Ishikawa (cell line): ENCODE measurements around the gene HEBP2.

Experiments used
- CEBPB ChIP-seq: IDR thresholded peaks from 2 replicates; pipeline ENCODE4 v1.6.1; 2012
- CREB1 ChIP-seq: IDR thresholded peaks from 2 replicates; pipeline ENCODE4 v1.6.1; 2012; ENCODE audit warnings: low read depth
- EGR1 ChIP-seq: IDR thresholded peaks from 2 replicates; pipeline ENCODE4 v1.6.1; 2012
- EP300 ChIP-seq: IDR thresholded peaks from 2 replicates; pipeline ENCODE4 v1.6.1; 2012; ENCODE audit warnings: borderline replicate concordance
- FOXM1 ChIP-seq: IDR thresholded peaks from 2 replicates; pipeline ENCODE4 v1.6.1; 2012; ENCODE audit warnings: low read depth, borderline replicate concordance
- MAX ChIP-seq: IDR thresholded peaks from 2 replicates; pipeline ENCODE4 v1.6.1; 2012
- NFIC ChIP-seq: IDR thresholded peaks from 2 replicates; pipeline ENCODE4 v1.6.1; 2012
- RAD21 ChIP-seq: IDR thresholded peaks from 2 replicates; pipeline ENCODE4 v1.6.1; 2012; ENCODE audit warnings: low read depth
- TAF1 ChIP-seq: IDR thresholded peaks from 2 replicates; pipeline ENCODE4 v1.6.1; 2012; ENCODE audit warnings: low read depth, mild to moderate bottlenecking
- TCF12 ChIP-seq: IDR thresholded peaks from 2 replicates; pipeline ENCODE4 v1.6.1; 2012; ENCODE audit warnings: low read depth
- TEAD4 ChIP-seq: IDR thresholded peaks from 2 replicates; pipeline ENCODE4 v1.6.1; 2012
- YY1 ChIP-seq: IDR thresholded peaks from 2 replicates; pipeline ENCODE4 v1.6.1; 2012; ENCODE audit warnings: low read depth
- ZBTB7A ChIP-seq: IDR thresholded peaks from 2 replicates; pipeline ENCODE4 v1.6.1; 2012; ENCODE audit warnings: low read depth
- TF ChIP-seq, protein P1 (sequence below): IDR thresholded peaks from 2 replicates; pipeline ENCODE4 v1.6.1; 2012; ENCODE audit warnings: low read depth, mild to moderate bottlenecking
- TF ChIP-seq, protein P2 (sequence below): IDR thresholded peaks from 2 replicates; pipeline ENCODE4 v1.6.1; 2012

The HEBP2 gene

DNA sequence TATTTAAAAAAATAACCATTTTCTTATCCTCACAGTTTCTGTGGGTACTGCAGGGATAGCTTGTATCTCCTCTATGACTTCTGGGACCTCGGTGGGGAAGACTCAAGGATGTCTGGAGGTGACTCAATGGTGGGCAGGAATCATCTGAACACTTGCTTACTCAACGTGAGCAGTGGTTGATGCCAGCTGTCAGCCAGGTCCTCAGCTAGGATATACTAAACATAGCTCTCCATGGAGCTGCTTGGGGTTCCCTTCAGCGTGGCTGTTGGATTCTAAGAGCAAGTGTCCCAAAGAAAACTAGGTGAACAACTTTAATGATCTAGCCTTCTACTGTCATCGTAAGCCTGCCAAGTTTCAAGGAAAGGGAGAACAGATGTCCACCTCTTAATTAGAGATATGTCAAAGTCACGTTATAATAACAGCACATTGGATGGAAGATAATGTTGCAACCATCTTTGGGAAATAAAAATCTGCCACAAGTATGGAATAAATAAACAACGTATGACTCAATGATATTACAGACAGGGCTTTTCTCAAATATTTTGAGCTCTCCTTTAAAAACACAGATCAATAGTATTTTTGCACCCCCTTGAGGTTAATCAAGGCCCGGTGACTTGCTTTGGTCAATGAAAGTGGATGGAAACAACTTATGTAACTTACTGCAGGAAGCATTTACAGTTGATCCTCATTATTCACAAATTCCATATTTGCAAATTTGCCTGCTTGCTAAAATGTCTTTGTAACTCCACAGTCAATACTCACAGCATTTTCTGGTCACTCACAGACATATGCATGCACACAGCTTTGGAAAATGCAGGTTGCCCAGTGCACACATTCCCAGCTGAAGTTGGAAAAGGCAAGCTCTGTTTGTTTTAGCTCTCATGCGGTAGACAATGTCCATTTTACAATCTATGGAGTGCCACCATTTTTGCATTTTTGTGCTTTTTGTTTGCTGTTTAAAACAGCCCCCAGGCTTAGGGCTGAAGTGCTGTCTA, 6.6 kb upstream of the HEBP2 start:
- TF ChIP-seq TEAD4 (no peak), YY1 (no peak), TCF12 (no peak), FOXM1 (no peak), CREB1 (no peak), RAD21 (no peak), TAF1 (no peak), NFIC (no peak), ZBTB7A (no peak), EGR1 (no peak), CEBPB (no peak), MAX (no peak), EP300 (no peak)
- TF ChIP-seq, protein P1, sequence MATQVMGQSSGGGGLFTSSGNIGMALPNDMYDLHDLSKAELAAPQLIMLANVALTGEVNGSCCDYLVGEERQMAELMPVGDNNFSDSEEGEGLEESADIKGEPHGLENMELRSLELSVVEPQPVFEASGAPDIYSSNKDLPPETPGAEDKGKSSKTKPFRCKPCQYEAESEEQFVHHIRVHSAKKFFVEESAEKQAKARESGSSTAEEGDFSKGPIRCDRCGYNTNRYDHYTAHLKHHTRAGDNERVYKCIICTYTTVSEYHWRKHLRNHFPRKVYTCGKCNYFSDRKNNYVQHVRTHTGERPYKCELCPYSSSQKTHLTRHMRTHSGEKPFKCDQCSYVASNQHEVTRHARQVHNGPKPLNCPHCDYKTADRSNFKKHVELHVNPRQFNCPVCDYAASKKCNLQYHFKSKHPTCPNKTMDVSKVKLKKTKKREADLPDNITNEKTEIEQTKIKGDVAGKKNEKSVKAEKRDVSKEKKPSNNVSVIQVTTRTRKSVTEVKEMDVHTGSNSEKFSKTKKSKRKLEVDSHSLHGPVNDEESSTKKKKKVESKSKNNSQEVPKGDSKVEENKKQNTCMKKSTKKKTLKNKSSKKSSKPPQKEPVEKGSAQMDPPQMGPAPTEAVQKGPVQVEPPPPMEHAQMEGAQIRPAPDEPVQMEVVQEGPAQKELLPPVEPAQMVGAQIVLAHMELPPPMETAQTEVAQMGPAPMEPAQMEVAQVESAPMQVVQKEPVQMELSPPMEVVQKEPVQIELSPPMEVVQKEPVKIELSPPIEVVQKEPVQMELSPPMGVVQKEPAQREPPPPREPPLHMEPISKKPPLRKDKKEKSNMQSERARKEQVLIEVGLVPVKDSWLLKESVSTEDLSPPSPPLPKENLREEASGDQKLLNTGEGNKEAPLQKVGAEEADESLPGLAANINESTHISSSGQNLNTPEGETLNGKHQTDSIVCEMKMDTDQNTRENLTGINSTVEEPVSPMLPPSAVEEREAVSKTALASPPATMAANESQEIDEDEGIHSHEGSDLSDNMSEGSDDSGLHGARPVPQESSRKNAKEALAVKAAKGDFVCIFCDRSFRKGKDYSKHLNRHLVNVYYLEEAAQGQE, result no peak
- TF ChIP-seq, protein P2, sequence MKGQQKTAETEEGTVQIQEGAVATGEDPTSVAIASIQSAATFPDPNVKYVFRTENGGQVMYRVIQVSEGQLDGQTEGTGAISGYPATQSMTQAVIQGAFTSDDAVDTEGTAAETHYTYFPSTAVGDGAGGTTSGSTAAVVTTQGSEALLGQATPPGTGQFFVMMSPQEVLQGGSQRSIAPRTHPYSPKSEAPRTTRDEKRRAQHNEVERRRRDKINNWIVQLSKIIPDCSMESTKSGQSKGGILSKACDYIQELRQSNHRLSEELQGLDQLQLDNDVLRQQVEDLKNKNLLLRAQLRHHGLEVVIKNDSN, result no peak

- no peak for TF ChIP-seq EP300
- TF ChIP-seq CREB1, result no peak
Observed at GRCh38 chr6:138400326-138400725, 3.7 kb upstream of the HEBP2 start.

DNA sequence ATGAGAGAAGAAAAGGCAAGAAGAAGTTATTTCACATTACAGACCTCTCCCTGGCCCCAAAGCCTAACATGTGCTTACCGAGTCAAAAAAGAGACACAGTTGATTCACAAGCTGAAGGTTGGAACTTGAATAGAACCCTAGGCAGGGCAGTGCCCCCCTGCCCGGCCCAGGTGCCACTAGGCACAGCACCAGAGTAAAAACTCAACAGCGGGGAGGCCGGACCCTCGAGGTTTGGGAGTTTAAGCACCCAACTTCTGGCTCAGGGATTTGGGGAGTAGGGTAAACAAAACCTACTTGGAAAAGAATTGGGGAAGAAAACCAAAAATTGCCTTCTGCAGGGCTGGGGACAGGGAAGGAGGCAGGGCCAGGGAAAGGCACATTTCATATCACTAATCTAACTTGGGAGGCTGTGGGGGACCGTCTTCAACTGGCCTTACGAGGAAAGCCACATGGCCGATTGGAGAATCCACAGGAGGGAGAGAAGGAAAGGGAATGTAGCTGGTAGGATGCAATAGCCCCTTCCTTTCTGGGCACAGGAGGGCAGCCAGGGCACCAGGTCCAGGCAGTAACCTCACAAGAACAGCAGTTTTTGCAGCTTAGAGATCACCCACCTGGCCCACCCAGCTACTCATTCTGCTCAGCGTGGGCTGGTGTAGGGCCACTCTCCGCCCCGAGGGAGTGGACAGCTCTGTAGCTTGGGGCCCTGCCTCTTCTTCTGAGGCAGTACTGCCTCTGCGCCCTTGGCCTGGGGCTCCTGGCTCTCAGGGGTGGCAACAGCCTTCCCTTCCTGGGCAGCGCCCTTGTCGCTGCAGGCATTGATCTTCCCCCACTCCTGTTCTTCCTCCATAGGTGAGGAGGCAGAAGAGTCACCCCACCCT, 1.8 kb upstream of the HEBP2 start:
- TF ChIP-seq TEAD4, result no peak
- TF ChIP-seq NFIC, result no peak
- TF ChIP-seq MAX, result no peak

- TF ChIP-seq, protein P1, result no peak
- no peak for TF ChIP-seq FOXM1
Observed at GRCh38 chr6:138402838-138403187, 1.2 kb upstream of the HEBP2 start.

DNA sequence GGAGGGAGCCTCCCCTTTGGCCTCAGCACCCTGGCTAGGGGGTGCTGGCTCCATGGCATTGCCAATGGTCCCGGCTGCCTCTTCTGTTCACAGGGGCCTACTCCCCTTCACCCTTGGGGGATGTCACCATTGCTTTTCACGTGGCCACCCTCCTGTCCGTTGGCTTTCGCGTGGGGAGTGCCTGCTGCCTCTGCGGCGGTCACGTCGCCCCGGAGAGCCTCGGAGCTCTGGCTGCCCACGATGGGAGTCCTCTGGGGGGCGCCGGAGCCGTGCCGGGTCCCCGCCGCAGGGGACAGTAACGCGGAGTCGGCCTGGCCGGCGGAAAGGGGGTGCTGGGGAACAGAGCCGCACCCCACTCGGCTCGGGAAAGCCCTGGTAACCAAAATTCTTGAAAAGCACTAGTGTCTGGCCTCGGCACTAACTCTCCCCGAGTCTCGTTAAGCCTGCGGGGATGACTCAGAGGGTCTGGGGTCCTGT, 661 bp upstream of the HEBP2 start:
- TF ChIP-seq ZBTB7A, result peak; percentile 23; the same call in 1 of the 2 replicates
- TF ChIP-seq TAF1, result no peak

GRCh38 chr6:138404666-138405337, 779 bp downstream of the HEBP2 start:
- TF ChIP-seq TCF12 (no peak), ZBTB7A (no peak; the same call in 1 of the 2 replicates), EP300 (no peak), FOXM1 (no peak), CEBPB (no peak), NFIC (no peak), TAF1 (no peak), TEAD4 (no peak), MAX (no peak), YY1 (no peak), EGR1 (no peak), RAD21 (no peak), CREB1 (no peak)
- TF ChIP-seq, protein P2, result no peak
- TF ChIP-seq, protein P1, result no peak
